Right atrium auricular region (tissue), 2 donors: ENCODE measurements around the gene VAPA. TPM values are rescaled to one million over a fixed set of nuclear protein-coding genes. Genes with fewer than 3 reads are reported as not detected.
A peak's percentile ranks its signal among the peaks of the same experiment; 100 is the strongest.

Source experiments
- DNase-seq: peaks from one replicate; pipeline ENCODE4 v3.0.0-alpha.2; 2019; ENCODE audit warnings: low spot score
- H3K27ac ChIP-seq, 2 donors: fragments of 200-600 bp; sonication (generic); 1 replicate in 1 of 2; 2 replicates in 1 of 2; pipeline ENCODE4 v1.5.1; 2016 to 2019
- H3K27me3 ChIP-seq, 2 donors: fragments of 200-600 bp; sonication (generic); one replicate each; pipeline versions ENCODE4 v1.5.1 to v1.6.0; 2017 to 2019
- H3K36me3 ChIP-seq: fragments of 200-600 bp; sonication (generic); one replicate; pipeline ENCODE4 v1.5.1; 2016
- H3K4me1 ChIP-seq, 2 donors: fragments of 200-600 bp; sonication (generic); one replicate each; pipeline versions ENCODE4 v1.5.1 to v1.6.0; 2017 to 2019
- H3K4me3 ChIP-seq, 2 donors: fragments of 200-600 bp; sonication (generic); 1 replicate in 1 of 2; 2 replicates in 1 of 2; pipeline ENCODE4 v1.5.1; 2017 to 2019; ENCODE audit warnings: mild to moderate bottlenecking in 1 of 2, moderate library complexity in 1 of 2
- H3K9me3 ChIP-seq, 2 donors: fragments of 200-600 bp; sonication (generic); one replicate each; pipeline ENCODE4 v1.5.1; 2019
- CTCF ChIP-seq, 2 donors: fragments of 200-600 bp; sonication (generic); IDR thresholded peaks; one replicate each; pipeline ENCODE4 v1.5.1; 2019; ENCODE audit warnings: antibody characterized with exemption in 2 of 2
- total RNA-seq, 2 donors: library from RNA; depleted of rRNA; stranded (reverse); fragments of >200 nt; gene quantifications; one replicate each; pipeline ENCODE4 v1.1.0, GENCODE V29; 2016

The VAPA gene
- total RNA-seq, 2 donors from 2014 or later, result 213 to 227 TPM

GRCh38 chr18:9968081-9968848 is 54.4 kb downstream of the VAPA start:
- no peak for TF ChIP-seq CTCF (IDR thresholded peaks at IDR 0.05)
- H3K9me3 ChIP-seq, result no peaks in the 10 kb centered on the region
- H3K27me3 ChIP-seq, result no peaks in the 10 kb centered on the region
- H3K4me3 ChIP-seq, result no peak overlapping the region
- H3K36me3 ChIP-seq, result no peaks in the 10 kb centered on the region
- no peak overlapping the region for H3K27ac ChIP-seq
- DNase-seq, result no peak
- H3K4me1 ChIP-seq, result peaks cover 0 to 8% of the 10 kb centered on the region in 2 donors

GRCh38 chr18:9969247-9969646 is 55.4 kb downstream of the VAPA start:
- peaks cover 0 to 8% of the 10 kb centered on the region in 2 donors for H3K4me1 ChIP-seq
- H3K9me3 ChIP-seq, result no peaks in the 10 kb centered on the region
- no peak overlapping the region for H3K4me3 ChIP-seq
- H3K27ac ChIP-seq, result no peak overlapping the region
- no peaks in the 10 kb centered on the region for H3K27me3 ChIP-seq
- DNase-seq, result no peak
- no peaks in the 10 kb centered on the region for H3K36me3 ChIP-seq
- no peak for TF ChIP-seq CTCF (IDR thresholded peaks at IDR 0.05)

- peak; percentile 80 to 89 for TF ChIP-seq CTCF (IDR thresholded peaks at IDR 0.05)
- no peak overlapping the region for H3K4me3 ChIP-seq
- DNase-seq, result peak; percentile 90
- peaks cover 0 to 16% of the 10 kb centered on the region in 2 donors for H3K9me3 ChIP-seq
- H3K27ac ChIP-seq, result no peak overlapping the region
- no peaks in the 10 kb centered on the region for H3K27me3 ChIP-seq
- no peaks in the 10 kb centered on the region for H3K4me1 ChIP-seq
- H3K36me3 ChIP-seq, result no peaks in the 10 kb centered on the region
These were observed 57.6 kb downstream of the VAPA start for GRCh38 chr18:9971313-9971920.

- TF ChIP-seq CTCF (IDR thresholded peaks at IDR 0.05), result no peak
These were observed 59.7 kb downstream of the VAPA start for GRCh38 chr18:9973470-9973869.

GRCh38 chr18:9974279-9974915 is 60.6 kb downstream of the VAPA start:
- no peak for TF ChIP-seq CTCF (IDR thresholded peaks at IDR 0.05)
- H3K9me3 ChIP-seq, result peaks cover 0 to 24% of the 10 kb centered on the region in 2 donors
- H3K36me3 ChIP-seq, result no peaks in the 10 kb centered on the region
- DNase-seq, result no peak
- H3K27me3 ChIP-seq, result no peaks in the 10 kb centered on the region
- no peak overlapping the region for H3K27ac ChIP-seq
- H3K4me3 ChIP-seq, result no peak overlapping the region
- no peaks in the 10 kb centered on the region for H3K4me1 ChIP-seq

More at GRCh38 chr18:9973470-9973869, 59.7 kb downstream of the VAPA start:
- no peaks in the 10 kb centered on the region for H3K36me3 ChIP-seq
- no peaks in the 10 kb centered on the region for H3K4me1 ChIP-seq
- DNase-seq, result no peak
- no peaks in the 10 kb centered on the region for H3K27me3 ChIP-seq
- no peak overlapping the region for H3K27ac ChIP-seq
- H3K9me3 ChIP-seq, result peaks cover 0 to 24% of the 10 kb centered on the region in 2 donors
- H3K4me3 ChIP-seq, result no peak overlapping the region
